Measurements from ENCODE around the gene CREBRF. TPM values are rescaled to one million over a fixed set of nuclear protein-coding genes. Genes with fewer than 3 reads are reported as not detected.

The CREBRF gene
- 8.5 and 10.6 TPM in 2 replicates for total RNA-seq (2014; rRNA removed; shearing (Covaris generic))

GRCh38 chr5:173055983-173056782 is at the start of gene CREBRF:
Gene CREBRF (plus strand): TSS chr5:173056352. CDS start chr5:173080776, 24,424 bp downstream.

GRCh38 chr5:173144200-173145176 is 88.3 kb downstream of the CREBRF start, which contains the start of gene BNIP1:
Gene BNIP1 (plus strand): TSS chr5:173144531. CDS start chr5:173144546, 15 bp downstream.

Small RNA genes lying within 50 kb of the gene (small RNA-seq; reads per million reads assigned to genes)
- not detected for gene RF00019
- gene SNORA74B: 2.4 reads per million, percentile 76 among the genes with 10 or more reads in this experiment

Other genes starting within 250 kb of the CREBRF start
- 58.7 and 70.7 TPM in 2 replicates for gene ERGIC1, start 222.1 kb upstream of the CREBRF start, total RNA-seq (2014; rRNA removed; shearing (Covaris generic))
- gene RPL26L1, start 96.9 kb upstream of the CREBRF start, total RNA-seq (2014; rRNA removed; shearing (Covaris generic)): 77.0 and 97.5 TPM in 2 replicates
- gene ATP6V0E1, start 72.6 kb upstream of the CREBRF start, total RNA-seq (2014; rRNA removed; shearing (Covaris generic)): 44.1 and 56.8 TPM in 2 replicates
- 27.1 and 28.2 TPM in 2 replicates for gene BNIP1, start 88.2 kb downstream of the CREBRF start, total RNA-seq (2014; rRNA removed; shearing (Covaris generic))
- gene NKX2-5, start 178.9 kb downstream of the CREBRF start, total RNA-seq (2014; rRNA removed; shearing (Covaris generic)): 35.8 and 50.6 TPM in 2 replicates

All from A375 (cell line).